ENCODE measurements around the gene SVIL. TPM values are rescaled to one million over a fixed set of nuclear protein-coding genes. Genes with fewer than 3 reads are reported as not detected.
"Not testable (repeated sequence)": the region's sequence is repeated elsewhere in the genome, so short reads cannot be mapped to it uniquely, and the experiment has no call there.

The SVIL gene
- total and polyA plus RNA-seq, 8 donors: 8.6 to 53.8 (median 20.4) TPM

GRCh38 chr10:29567003-29567402, 67.8 kb downstream of the SVIL start:
- ATAC-seq: no peak
- intact Hi-C loops (cut with DNase I): no loop called here

GRCh38 chr10:29566209-29566608, 68.6 kb downstream of the SVIL start:
- H3K4me3 ChIP-seq; H3K4me1 ChIP-seq; H3K9me3 ChIP-seq; intact Hi-C loops (cut with DNase I); FAIRE-seq; ATAC-seq; H3K27ac ChIP-seq; H3K36me3 ChIP-seq; DNase-seq; H3K27me3 ChIP-seq: not testable (repeated sequence)
- WGBS, 2 donors: 31 to 33% methylated on average over 7 of the region's 7 CpGs

More at GRCh38 chr10:29567003-29567402, 67.8 kb downstream of the SVIL start:
- DNase-seq (no peak), FAIRE-seq (no peak)
- TF ChIP-seq CTCF (IDR thresholded peaks at IDR 0.05): no peak
- Histone ChIP-seq H3K27ac (no peak overlapping the region), H3K9me3 (no peaks in the 10 kb centered on the region), H3K36me3 (no peaks in the 10 kb centered on the region), H3K4me1 (no peaks in the 10 kb centered on the region), H3K4me3 (no peak overlapping the region), H3K27me3 (no peaks in the 10 kb centered on the region)
- 89 to 91% methylated on average over 9 of the region's 9 CpGs for WGBS, 2 donors

GRCh38 chr10:29563420-29564035, 71.2 kb downstream of the SVIL start:
- Histone ChIP-seq H3K27me3 (no peaks in the 10 kb centered on the region), H3K4me3 (no peak overlapping the region), H3K36me3 (no peaks in the 10 kb centered on the region), H3K9me3 (no peaks in the 10 kb centered on the region), H3K27ac (no peak overlapping the region), H3K4me1 (no peaks in the 10 kb centered on the region)
- no peak for TF ChIP-seq CTCF (IDR thresholded peaks at IDR 0.05)
- WGBS, 2 donors: 89 to 94% methylated on average over 7 of the region's 7 CpGs
- FAIRE-seq (no peak), DNase-seq (no peak), ATAC-seq (peak in 1 of 4 donors; percentile 38)
- intact Hi-C loops (cut with DNase I): no loop called here

GRCh38 chr10:29563006-29563405, 71.8 kb downstream of the SVIL start:
- H3K36me3 ChIP-seq; H3K27me3 ChIP-seq; H3K4me1 ChIP-seq; FAIRE-seq; DNase-seq; intact Hi-C loops (cut with DNase I); H3K9me3 ChIP-seq; H3K4me3 ChIP-seq; H3K27ac ChIP-seq; ATAC-seq: not testable (repeated sequence)
- WGBS, 2 donors: 92 to 95% methylated on average over 4 to 5 of the region's 7 CpGs

- Histone ChIP-seq H3K4me1 (no peaks in the 10 kb centered on the region), H3K4me3 (no peak overlapping the region), H3K36me3 (peaks cover 0 to under 1% (median 0%) of the 10 kb centered on the region in 3 donors), H3K27ac (no peak overlapping the region), H3K27me3 (no peaks in the 10 kb centered on the region), H3K9me3 (no peaks in the 10 kb centered on the region)
- DNase-seq: no peak
- no peak for TF ChIP-seq CTCF (IDR thresholded peaks at IDR 0.05)
- no peak for ATAC-seq
- intact Hi-C loops (cut with DNase I): no loop called here
- no peak for FAIRE-seq
- 76 to 82% methylated on average over 4 of the region's 4 CpGs for WGBS, 2 donors
Observed at GRCh38 chr10:29559996-29560395, 74.8 kb downstream of the SVIL start.

- FAIRE-seq (no peak), ATAC-seq (no peak), DNase-seq (no peak)
- intact Hi-C loops (cut with DNase I): no loop called here
- peaks cover 0 to 8% (median 5%) of the 10 kb centered on the region in 3 donors for H3K36me3 ChIP-seq
- no peak overlapping the region for H3K27ac ChIP-seq
- H3K27me3 ChIP-seq: no peaks in the 10 kb centered on the region
- no peak overlapping the region for H3K4me3 ChIP-seq
- WGBS, 2 donors: 89 to 92% methylated on average over 3 of the region's 3 CpGs
- TF ChIP-seq CTCF (IDR thresholded peaks at IDR 0.05): no peak
- no peaks in the 10 kb centered on the region for H3K9me3 ChIP-seq
- no peaks in the 10 kb centered on the region for H3K4me1 ChIP-seq
Observed at GRCh38 chr10:29557665-29558064, 77.1 kb downstream of the SVIL start.

Data from pancreas (tissue), 10 donors.